Measurements from ENCODE around the gene BABAM2.
"Not testable (repeated sequence)": the region's sequence is repeated elsewhere in the genome, so short reads cannot be mapped to it uniquely, and the experiment has no call there.

BABAM2 gene

GRCh38 chr2:27881815-27882583 lies 8.5 kb upstream of the BABAM2 start:
- not testable (repeated sequence) for DNase-seq

DNA sequence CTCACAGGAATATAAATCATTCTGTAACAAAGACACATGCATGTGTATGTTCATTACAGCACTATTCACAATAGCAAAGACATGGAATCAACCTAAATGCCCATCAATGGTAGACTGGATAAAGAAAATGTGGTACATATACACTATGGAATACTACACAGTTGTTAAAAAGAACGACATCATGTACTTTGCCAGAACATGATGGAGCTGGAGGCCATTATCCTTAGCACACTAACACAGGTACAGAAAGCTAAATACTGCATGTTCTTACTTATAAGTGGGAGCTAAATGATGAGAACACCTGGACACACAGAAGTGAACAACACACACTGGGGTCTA lies 8.0 kb upstream of the BABAM2 start:
- not testable (repeated sequence) for DNase-seq

GRCh38 chr2:27884601-27885000 lies 5.9 kb upstream of the BABAM2 start:
- DNase-seq: no peak

DNA sequence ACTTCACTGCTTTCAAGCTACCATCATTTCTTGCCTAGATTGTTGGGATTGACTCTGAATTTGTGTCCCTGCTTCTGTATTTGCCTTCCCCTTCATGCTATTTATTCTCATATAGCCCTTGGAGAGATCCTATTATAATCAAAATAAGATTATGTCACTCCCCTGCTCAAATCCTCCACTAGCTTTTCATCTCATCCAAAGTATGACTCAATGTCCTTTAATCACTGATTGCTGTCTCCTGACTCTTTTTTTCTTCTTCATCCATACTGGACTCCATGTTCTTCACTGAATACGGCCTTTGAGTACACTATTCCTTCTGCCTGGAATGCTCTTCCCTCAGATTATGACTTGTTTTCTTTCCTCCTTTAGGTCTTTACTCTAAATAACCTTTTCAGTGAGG lies 5.3 kb upstream of the BABAM2 start:
- DNase-seq: no peak

- DNase-seq: no peak
Measured at GRCh38 chr2:27885661-27886060, 4.9 kb upstream of the BABAM2 start.

DNA sequence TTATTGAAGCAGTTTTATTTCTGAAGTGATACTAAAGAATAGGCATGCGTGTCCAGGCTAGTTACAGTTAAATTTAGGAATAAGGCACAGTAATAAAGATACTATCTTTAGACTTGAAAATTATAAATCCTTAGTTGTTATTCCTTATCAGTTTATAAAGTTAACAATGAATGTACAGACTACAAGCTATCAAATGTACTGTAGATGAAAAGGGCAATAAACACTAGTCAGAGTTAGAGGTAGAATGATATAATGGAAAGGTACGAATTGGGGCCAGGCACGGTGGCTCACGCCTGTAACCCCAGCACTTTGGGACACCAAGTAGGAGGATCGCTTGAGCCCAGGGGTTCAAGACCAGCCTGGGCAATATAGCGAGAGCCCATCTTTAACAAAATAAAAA lies 4.2 kb upstream of the BABAM2 start:
- no peak for DNase-seq

DNA sequence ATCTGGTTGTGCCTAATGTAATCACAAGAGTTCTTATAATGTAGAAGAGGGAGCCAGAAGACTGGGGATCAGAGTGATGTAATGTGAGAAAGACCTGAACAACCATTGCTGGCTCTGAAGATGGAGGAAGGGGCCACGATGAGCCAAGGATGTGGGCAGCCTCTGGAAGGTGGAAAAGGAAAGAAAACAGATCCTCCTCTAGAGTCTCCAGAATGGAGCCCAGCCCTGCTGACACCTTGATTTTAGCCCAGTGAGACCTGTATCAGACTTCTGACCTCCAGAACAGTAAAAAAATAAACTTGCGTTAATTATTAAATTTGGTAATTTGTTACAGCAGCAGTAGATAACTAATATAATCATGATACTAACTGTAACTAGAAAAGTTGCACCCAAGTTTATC lies 3.4 kb upstream of the BABAM2 start:
- no peak for DNase-seq

DNA sequence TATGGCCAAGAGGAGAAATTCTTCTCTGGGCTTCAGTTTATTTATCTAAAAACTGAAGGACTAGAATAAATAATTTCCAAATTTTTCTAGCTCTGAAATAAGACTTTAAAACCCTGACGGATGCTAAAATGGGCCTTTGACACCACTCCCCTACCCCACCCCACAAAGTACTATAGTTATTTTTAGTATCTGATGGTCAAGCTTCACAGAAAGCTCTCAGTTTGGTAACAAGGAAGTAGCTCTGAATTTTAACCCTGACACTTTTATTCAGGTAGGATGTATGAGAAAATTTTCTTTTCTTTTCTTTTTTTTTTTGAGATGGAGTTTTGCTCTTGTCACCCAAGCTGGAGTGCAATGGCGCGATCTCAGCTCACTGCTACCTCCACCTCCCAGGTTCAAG lies 2.7 kb upstream of the BABAM2 start:
- no peak for DNase-seq

DNA sequence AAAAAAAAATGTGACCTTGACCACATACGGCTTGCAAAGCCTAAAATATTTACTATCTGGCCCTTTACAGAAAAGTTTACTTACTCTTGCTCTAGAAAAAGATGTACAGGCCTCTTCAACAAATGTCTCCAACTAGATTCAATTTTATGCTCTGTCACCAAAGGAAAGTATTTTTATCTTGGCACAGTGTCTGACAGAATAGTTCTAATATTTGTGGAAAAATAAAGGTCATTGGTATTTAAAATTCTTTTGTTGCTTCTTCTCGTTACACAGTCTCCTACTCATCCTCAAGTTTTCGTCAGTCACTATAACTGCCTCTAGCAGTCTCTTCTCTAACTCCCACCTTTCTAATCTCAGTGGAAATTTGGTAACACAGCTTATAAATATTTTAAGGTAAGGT lies 1.7 kb upstream of the BABAM2 start:
- DNase-seq: no peak

DNA sequence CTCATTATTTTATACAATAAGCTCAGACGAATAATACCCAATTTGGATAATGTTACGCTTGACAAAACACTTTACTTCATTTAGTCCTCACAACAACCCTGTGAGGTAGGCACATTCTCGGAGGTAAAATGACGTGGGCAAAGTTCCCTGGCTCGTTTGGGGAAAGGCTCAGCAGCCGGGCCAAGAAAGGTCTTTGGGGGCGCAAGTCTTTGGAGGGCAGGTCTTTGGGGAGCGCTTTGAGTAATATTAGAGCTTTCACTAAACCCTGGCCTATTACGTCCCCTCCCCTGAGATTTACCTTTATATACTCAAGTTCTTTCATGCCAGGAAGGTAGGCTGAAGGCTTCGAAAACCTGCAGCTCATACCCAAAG lies 769 bp upstream of the BABAM2 start:
- DNase-seq: no peak

DNA sequence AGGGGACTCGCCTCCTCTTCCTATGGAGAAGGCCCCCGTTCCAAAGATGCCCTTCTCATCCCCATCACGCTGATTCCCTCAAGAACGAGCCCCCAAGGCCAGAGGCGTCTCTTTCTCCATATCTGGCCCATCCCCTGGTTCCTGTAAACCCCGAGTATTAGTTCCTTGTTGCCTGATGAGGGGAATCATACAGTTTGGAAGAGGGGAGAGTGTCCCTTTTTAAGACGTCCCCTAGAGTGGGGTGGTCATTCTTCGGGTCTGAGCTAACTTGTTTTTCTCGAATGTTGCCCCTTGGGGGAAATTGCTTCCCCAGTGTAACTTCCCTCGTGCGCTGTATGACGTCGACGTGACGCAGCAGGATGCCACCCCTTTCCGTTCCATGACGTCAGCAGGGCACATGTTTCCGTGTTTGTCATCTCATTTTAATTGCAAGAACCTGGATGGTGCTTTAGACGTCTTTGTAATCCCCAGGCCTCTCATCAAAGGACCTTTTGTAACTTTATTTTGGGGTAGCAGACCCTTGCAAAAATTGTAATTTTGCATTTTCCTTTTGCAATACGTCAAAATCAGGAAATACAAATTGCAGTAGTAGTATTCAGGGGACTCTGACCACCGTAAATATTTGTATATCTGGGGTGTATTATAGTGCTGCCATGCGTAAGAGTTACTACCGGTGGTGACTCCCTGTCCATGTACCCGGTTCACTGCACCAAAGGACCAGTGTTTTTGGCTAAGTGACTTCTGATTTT lies 569 bp downstream of the BABAM2 start:
- DNase-seq: peak; percentile 88

DNA sequence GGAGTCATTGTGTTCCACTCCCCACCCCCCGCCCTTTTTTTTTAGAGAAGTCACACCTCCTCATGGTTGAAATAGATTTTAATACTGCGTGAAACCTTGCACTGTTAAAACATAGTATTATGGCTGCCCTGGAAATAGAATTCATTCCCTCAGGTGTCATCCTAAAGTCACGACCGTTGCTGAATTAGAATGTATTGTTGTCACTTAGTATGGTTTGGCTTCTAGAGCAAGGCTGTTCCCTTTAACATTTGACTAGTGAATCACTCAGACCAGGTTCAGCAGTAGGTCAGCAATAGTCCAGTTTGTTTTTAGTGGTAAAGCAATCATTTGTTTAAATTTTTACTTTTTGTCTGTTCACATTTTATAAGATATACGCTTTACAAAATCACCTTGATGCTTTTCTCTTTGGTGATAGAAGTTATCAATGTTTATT lies 1.2 kb downstream of the BABAM2 start:
- DNase-seq: no peak

DNA sequence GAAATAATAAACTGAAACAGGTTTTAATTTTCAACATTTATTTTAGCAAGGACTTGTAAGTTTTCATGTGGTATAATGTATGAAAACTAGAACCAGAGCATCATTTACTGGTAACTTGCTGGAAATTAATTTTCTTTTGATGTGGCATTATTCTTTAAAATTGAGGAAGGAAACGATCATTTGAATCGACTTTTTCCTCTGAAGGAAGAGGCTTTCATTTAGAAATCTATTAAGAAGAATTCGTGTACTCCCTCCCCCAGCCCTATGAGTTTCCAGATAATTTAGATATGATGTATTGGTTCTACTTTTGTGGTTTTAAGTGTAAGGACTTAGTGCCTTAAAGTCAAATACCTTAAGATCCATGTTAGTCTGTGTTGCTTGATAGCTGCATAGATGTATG lies 2.5 kb downstream of the BABAM2 start:
- peak; percentile 24 for DNase-seq

GRCh38 chr2:27897717-27898116 lies 7.2 kb downstream of the BABAM2 start:
- DNase-seq: no peak

- peak; percentile 57 for DNase-seq
Measured at GRCh38 chr2:27901234-27901633, 10.7 kb downstream of the BABAM2 start.

DNA sequence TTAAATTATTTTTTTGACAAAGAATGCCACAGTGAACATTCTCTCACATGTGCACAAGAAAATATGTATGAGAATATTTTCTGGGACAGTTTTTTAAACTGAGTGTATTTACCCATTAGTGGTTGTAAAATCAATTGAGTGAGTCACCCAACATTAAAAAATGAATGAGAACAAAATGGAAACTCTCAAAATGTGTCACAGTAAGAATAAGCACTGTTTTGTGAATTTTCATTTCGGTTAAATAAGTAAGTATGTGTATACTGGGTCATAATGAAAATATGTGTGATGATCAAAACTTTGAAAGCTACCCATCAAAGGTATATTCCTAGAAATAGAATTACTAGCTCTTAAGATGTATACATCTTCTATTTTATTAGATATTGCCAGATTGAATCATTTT lies 11.6 kb downstream of the BABAM2 start:
- no peak for DNase-seq

- DNase-seq: no peak
Measured at GRCh38 chr2:27903018-27903417, 12.5 kb downstream of the BABAM2 start.

- DNase-seq: peak; percentile 26
Measured at GRCh38 chr2:27903649-27904404, 13.3 kb downstream of the BABAM2 start.

GRCh38 chr2:27904405-27904665 lies 13.8 kb downstream of the BABAM2 start:
- no peak for DNase-seq

DNA sequence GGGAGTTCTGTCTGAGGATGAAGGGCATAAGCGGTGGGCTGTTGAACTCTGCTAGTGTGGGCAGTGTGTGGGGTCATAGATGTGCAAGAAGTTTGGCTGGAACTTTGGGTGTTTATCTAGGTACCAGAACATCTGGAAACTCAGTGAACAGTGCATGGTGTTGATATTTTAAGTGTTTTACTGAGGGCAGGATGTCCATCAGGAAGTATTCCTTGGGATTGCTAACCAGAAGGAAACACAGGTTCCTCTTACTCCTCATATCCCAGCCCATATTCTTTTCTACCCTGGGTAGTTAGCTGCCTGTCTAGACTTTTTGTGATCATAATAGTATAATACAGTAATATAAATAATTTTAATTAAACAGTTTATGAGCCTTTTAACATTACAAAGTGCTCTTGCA lies 15.5 kb downstream of the BABAM2 start:
- DNase-seq: no peak

DNA sequence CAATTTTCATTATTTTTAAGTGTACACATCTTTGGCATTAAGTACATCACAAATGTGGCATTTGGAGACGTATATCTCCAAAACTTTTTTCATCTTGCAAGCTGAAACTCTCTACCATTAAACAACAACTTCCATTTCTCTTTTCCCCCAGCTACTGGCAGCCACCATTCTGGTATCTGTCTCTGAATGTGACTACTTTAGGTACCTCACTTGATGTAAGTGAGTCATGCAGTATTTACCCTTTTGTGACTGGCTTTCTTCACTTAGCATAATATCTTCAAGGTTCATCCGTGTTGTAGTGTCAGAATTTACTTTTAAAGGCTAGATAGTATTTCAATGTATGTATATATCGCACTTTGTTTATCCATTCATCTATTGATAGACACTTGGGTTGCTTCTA lies 17.0 kb downstream of the BABAM2 start:
- no peak for DNase-seq

GRCh38 chr2:27909901-27910300 lies 19.4 kb downstream of the BABAM2 start:
- DNase-seq: no peak

- DNase-seq: no peak
Measured at GRCh38 chr2:27911458-27912210, 21.1 kb downstream of the BABAM2 start.

DNA sequence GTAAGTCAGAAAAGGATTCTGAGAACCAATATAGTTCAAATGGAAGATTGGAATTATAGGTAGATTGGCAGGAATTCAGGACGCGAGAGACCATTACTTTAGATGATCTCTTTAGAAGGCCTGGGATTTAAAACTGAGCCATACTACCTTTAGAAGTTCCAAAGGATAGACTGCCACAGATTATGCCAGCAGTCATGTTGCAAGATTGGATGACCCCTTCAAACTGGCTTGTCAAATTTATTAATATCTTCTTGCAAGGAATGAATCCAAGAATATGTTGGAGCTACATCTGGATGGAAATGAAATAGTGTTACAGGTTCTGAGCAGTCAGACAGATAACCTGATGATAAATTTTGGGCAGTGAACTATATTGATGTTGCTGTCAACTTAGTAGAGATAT lies 22.0 kb downstream of the BABAM2 start:
- DNase-seq: no peak
